OCI-LY1 (cell line): ENCODE results near the gene OR2AT4.

ENCODE experiments used
- CTCF ChIP-seq: fragments of 200-600 bp; sonication (generic), shearing (Covaris generic); IDR thresholded peaks from 2 replicates; pipeline ENCODE4 v1.5.1; 2017; ENCODE audit warnings: mild to moderate bottlenecking, antibody characterized with exemption, low read length, moderate library complexity, mixed read lengths
- EZH2 ChIP-seq: fragments of 200-600 bp; sonication (generic), shearing (Covaris generic); IDR thresholded peaks from 2 replicates; pipeline ENCODE4 v1.8.0; 2017; ENCODE audit warnings: borderline replicate concordance, mixed run types, mild to moderate bottlenecking, antibody characterized with exemption, low read length, moderate library complexity, mixed read lengths

DNA sequence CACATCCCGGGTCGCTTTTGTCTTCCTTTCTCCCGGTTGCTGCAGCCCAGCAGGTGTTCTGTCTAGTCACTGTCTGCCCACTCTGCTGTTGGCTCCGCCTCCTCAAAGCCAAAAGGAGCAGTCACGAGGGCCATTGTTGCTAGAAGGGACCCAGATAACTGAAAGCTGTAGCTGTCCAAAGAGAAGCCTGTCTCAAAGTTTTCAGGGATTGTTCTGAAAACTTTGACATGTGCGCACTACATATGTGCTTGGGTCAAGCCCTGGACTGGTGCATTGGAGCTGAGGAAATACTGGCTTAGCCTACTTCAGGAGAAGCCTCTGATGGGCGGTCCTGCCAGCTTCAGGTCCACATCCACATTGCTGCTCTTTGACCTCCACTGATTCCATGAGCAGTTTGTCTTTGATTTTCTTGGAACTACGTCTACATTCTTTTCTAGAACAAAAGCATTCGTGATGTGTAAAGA lies 8.8 kb upstream of the OR2AT4 start:
- TF ChIP-seq CTCF (no peak), EZH2 (no peak)
